Measurements from ENCODE around the gene NCAM1. TPM values are rescaled to one million over a fixed set of nuclear protein-coding genes. Genes with fewer than 3 reads are reported as not detected.

NCAM1 gene
- total RNA-seq, 1 experiment from 2014 or later, result 3.7 TPM

GRCh38 chr11:113096648-113097047 is 135.4 kb downstream of the NCAM1 start:
- no TSS peak for BruUV-seq (replicated peaks)
- Mint-ChIP-seq H3K27ac (ENCODE audit: unreplicated experiment) (no peak overlapping the region), H3K27me3 (ENCODE audit: unreplicated experiment) (peaks cover 42% of the 10 kb centered on the region), H3K4me1 (ENCODE audit: low read depth, unreplicated experiment) (no peaks in the 10 kb centered on the region), H3K36me3 (ENCODE audit: insufficient read depth, unreplicated experiment) (no peaks in the 10 kb centered on the region), H3K4me3 (ENCODE audit: low read depth, unreplicated experiment) (no peak overlapping the region), H3K9me3 (ENCODE audit: low read depth, unreplicated experiment) (no peaks in the 10 kb centered on the region)
- no peak for DNase-seq
- TF ChIP-seq CTCF (IDR thresholded peaks at IDR 0.05; ENCODE audit: unreplicated experiment), result no peak
- intact Hi-C loops (cut with micrococcal nuclease; ENCODE audit: unreplicated experiment), result no loop called here
- CTCF ChIA-PET, result no interaction called here

- peaks cover 25% of the 10 kb centered on the region for H3K27me3 Mint-ChIP-seq (ENCODE audit: unreplicated experiment)
- no peak for DNase-seq
- CTCF ChIA-PET, result interaction anchor here (0.6 kb wide), 1 partner anchor 650 kb away, joined by 6 read pairs; no protein-coding TSS in a partner anchor
Measured at GRCh38 chr11:113103932-113104690, 142.9 kb downstream of the NCAM1 start.

GRCh38 chr11:113104691-113105251 is 143.6 kb downstream of the NCAM1 start:
- Mint-ChIP-seq H3K27ac (ENCODE audit: unreplicated experiment) (no peak overlapping the region), H3K36me3 (ENCODE audit: insufficient read depth, unreplicated experiment) (no peaks in the 10 kb centered on the region), H3K4me1 (ENCODE audit: low read depth, unreplicated experiment) (no peaks in the 10 kb centered on the region), H3K4me3 (ENCODE audit: low read depth, unreplicated experiment) (no peak overlapping the region), H3K27me3 (ENCODE audit: unreplicated experiment) (peaks cover 25% of the 10 kb centered on the region), H3K9me3 (ENCODE audit: low read depth, unreplicated experiment) (no peaks in the 10 kb centered on the region)
- intact Hi-C loops (cut with micrococcal nuclease; ENCODE audit: unreplicated experiment), result no loop called here
- CTCF ChIA-PET, result no interaction called here
- DNase-seq, result no peak
- no TSS peak for BruUV-seq (replicated peaks)
- no peak for TF ChIP-seq CTCF (IDR thresholded peaks at IDR 0.05; ENCODE audit: unreplicated experiment)

More at GRCh38 chr11:113103932-113104690, 142.9 kb downstream of the NCAM1 start:
- TF ChIP-seq CTCF (IDR thresholded peaks at IDR 0.05; ENCODE audit: unreplicated experiment), result no peak
- Mint-ChIP-seq H3K4me3 (ENCODE audit: low read depth, unreplicated experiment) (no peak overlapping the region), H3K36me3 (ENCODE audit: insufficient read depth, unreplicated experiment) (no peaks in the 10 kb centered on the region), H3K4me1 (ENCODE audit: low read depth, unreplicated experiment) (no peaks in the 10 kb centered on the region), H3K27ac (ENCODE audit: unreplicated experiment) (no peak overlapping the region), H3K9me3 (ENCODE audit: low read depth, unreplicated experiment) (no peaks in the 10 kb centered on the region)
- intact Hi-C loops (cut with micrococcal nuclease; ENCODE audit: unreplicated experiment), result no loop called here
- no TSS peak for BruUV-seq (replicated peaks)

- Mint-ChIP-seq H3K4me3 (ENCODE audit: low read depth, unreplicated experiment) (no peak overlapping the region), H3K9me3 (ENCODE audit: low read depth, unreplicated experiment) (no peaks in the 10 kb centered on the region), H3K27me3 (ENCODE audit: unreplicated experiment) (peaks cover 18% of the 10 kb centered on the region), H3K36me3 (ENCODE audit: insufficient read depth, unreplicated experiment) (no peaks in the 10 kb centered on the region), H3K27ac (ENCODE audit: unreplicated experiment) (no peak overlapping the region), H3K4me1 (ENCODE audit: low read depth, unreplicated experiment) (no peaks in the 10 kb centered on the region)
- TF ChIP-seq CTCF (IDR thresholded peaks at IDR 0.05; ENCODE audit: unreplicated experiment), result no peak
- DNase-seq, result no peak
- intact Hi-C loops (cut with micrococcal nuclease; ENCODE audit: unreplicated experiment), result no loop called here
- CTCF ChIA-PET, result no interaction called here
- no TSS peak for BruUV-seq (replicated peaks)
Measured at GRCh38 chr11:113105592-113105991, 144.4 kb downstream of the NCAM1 start.

Measured in Calu3 (cell line).